ENCODE data around the gene DLG2. TPM values are rescaled to one million over a fixed set of nuclear protein-coding genes. Genes with fewer than 3 reads are reported as not detected.

DLG2 gene
- total and polyA plus RNA-seq, 9 of the 15 experiments (the other 6 are each of a cell fraction or from before 2014, with no cell fraction given), result 0.52 to 1.6 (median 0.95) TPM

- H2AFZ ChIP-seq (ENCODE audit: low read depth, low read length), result no peak overlapping the region
- H3K4me2 ChIP-seq (ENCODE audit: insufficient read depth, low read length), result no peak overlapping the region
- CTCF ChIA-PET (ENCODE audit: low intra/inter-chr PET ratio), result no interaction called here
- TF ChIP-seq CTBP1 (IDR thresholded peaks at IDR 0.05; ENCODE audit: borderline replicate concordance) (no peak), ZNF586 (CRISPR knock-in tag; conservative IDR thresholded peaks at IDR 0.05) (no peak), SMAD1 (IDR thresholded peaks at IDR 0.05; ENCODE audit: low read depth, low read length, partially characterized antibody) (no peak), NFIC (IDR thresholded peaks at IDR 0.05) (no peak), EZH2 (IDR thresholded peaks at IDR 0.05; ENCODE audit: borderline replicate concordance, low read depth, low read length) (no peak), AFF4 (CRISPR knock-in tag; IDR thresholded peaks at IDR 0.05) (no peak), ZNF445 (CRISPR knock-in tag; IDR thresholded peaks at IDR 0.05; ENCODE audit: low read depth) (no peak)
- TF ChIP-seq, protein P1, sequence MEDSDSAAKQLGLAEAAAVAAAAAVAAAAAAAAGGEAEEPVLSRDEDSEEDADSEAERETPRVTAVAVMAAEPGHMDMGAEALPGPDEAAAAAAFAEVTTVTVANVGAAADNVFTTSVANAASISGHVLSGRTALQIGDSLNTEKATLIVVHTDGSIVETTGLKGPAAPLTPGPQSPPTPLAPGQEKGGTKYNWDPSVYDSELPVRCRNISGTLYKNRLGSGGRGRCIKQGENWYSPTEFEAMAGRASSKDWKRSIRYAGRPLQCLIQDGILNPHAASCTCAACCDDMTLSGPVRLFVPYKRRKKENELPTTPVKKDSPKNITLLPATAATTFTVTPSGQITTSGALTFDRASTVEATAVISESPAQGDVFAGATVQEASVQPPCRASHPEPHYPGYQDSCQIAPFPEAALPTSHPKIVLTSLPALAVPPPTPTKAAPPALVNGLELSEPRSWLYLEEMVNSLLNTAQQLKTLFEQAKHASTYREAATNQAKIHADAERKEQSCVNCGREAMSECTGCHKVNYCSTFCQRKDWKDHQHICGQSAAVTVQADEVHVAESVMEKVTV (CRISPR knock-in tag; IDR thresholded peaks at IDR 0.05), result no peak
- TF ChIP-seq, protein P2, sequence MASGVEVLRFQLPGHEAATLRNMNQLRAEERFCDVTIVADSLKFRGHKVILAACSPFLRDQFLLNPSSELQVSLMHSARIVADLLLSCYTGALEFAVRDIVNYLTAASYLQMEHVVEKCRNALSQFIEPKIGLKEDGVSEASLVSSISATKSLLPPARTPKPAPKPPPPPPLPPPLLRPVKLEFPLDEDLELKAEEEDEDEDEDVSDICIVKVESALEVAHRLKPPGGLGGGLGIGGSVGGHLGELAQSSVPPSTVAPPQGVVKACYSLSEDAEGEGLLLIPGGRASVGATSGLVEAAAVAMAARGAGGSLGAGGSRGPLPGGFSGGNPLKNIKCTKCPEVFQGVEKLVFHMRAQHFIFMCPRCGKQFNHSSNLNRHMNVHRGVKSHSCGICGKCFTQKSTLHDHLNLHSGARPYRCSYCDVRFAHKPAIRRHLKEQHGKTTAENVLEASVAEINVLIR (CRISPR knock-in tag; IDR thresholded peaks at IDR 0.05), result no peak
- no peaks in the 10 kb centered on the region for H4K20me1 ChIP-seq (replicated peaks; ENCODE audit: control insufficient read depth, insufficient read depth, low read length)
- no peaks in the 10 kb centered on the region for H3K9me1 ChIP-seq (ENCODE audit: control insufficient read depth, insufficient read depth, low read length)
- ATAC-seq, result no peak
- H3K27me3 ChIP-seq (ENCODE audit: control insufficient read depth in 2 of 2, insufficient read depth in 2 of 2, low read length in 2 of 2), result no peaks in the 10 kb centered on the region
- no peaks in the 10 kb centered on the region for H3K4me1 ChIP-seq (replicated peaks in 1 of 2; ENCODE audit: control insufficient read depth in 2 of 2, insufficient read depth in 2 of 2, low read length in 2 of 2)
- intact Hi-C loops (cut with micrococcal nuclease), result no loop called here
- H3K79me2 ChIP-seq (ENCODE audit: control insufficient read depth, insufficient read depth, low read length), result no peaks in the 10 kb centered on the region
- H3K9me3 ChIP-seq (replicated peaks; ENCODE audit: control insufficient read depth, insufficient read depth, low read depth, low read length), result no peaks in the 10 kb centered on the region
- no TSS peak for BruUV-seq (replicated peaks)
- no peak for DNase-seq (ENCODE audit: extremely low read depth in 1 of 4, low spot score in 3 of 4)
- no peak for FAIRE-seq
- no peak overlapping the region for H3K9ac ChIP-seq (ENCODE audit: insufficient read depth in 1 of 2, low read depth in 2 of 2, low read length in 2 of 2)
- WGBS (ENCODE audit: insufficient coverage, low coverage, missing lambda C conversion rate), result 0% methylated on average over 3 of the region's 3 CpGs
- POLR2A ChIA-PET, result no interaction called here
- H3K36me3 ChIP-seq (ENCODE audit: control insufficient read depth, insufficient read depth, low read length), result no peaks in the 10 kb centered on the region
- in situ Hi-C loops (cut with MboI), result no loop called here
- no peak overlapping the region for H3K4me3 ChIP-seq
- H3K27ac ChIP-seq (ENCODE audit: extremely low read depth, low read depth, low read length), result no peak overlapping the region
Observed at GRCh38 chr11:85589373-85589772, 37.8 kb downstream of the DLG2 start.

All from K562 (cell line).